GM12872 (cell line): ENCODE measurements around the gene SPIRE1.

ENCODE experiments used
- CTCF ChIP-seq: IDR thresholded peaks from 3 replicates; pipeline ENCODE4 v1.5.1; 2011; ENCODE audit warnings: low read depth, mild to moderate bottlenecking, low read length, moderate library complexity; ENCODE audit not compliant: insufficient read depth

The SPIRE1 gene

DNA sequence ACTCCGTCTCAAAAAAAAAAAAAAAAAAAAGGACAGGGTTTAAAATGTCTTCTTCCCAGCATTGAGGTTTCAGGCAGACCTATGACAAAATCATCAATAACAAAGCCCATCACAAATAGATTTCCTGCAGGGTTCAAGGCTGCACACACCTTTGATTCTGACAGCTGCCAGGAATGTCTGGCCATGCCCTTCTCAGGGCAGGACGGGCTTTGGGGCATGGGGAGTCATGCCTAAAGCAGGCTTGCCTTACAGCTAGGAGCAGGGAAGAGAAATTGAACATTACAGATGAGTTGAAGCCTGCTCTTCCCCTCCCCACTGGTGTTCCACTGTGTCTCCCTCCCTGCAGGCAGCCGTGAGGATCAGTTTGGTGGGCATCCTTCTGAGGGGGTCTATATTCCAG, 246.5 kb downstream of the SPIRE1 start:
- TF ChIP-seq CTCF, result no peak

DNA sequence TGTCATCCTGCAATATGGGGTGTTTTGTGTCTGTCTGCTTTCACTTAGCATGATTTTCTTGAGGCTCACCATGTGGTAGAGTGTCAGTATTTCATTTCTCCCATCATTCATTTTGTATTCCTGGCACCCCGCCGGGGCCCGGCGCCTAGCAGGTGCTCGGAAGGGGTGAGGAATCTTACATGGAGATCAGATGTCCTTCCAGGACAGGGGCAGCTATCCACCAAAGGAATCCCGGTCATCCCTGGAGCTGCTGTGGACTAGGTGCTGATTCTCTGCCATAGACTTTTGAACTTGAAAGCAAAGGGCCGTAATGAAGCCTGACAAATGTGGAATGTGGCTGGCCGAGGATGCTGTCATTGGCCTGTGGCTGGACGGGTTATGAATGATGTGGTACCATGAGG, 247.8 kb downstream of the SPIRE1 start:
- no peak for TF ChIP-seq CTCF

DNA sequence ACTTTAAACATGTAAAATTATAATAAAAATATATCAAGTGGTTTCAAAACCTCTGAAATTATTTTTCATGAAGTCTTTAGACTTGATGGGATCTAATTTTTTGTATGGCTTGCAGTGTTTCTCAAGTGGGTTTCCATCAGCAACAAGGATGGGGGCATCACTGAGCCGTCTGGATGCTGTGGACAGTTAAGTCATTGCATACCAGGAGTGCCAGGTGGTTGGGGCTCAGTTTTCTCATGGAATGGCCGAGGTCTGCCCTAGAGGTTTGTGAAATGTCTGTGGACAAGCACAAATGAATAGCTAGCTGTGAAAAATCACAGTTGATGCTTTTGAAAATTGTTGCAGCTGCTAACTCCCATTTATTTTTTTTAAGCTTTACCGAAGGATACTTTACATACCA, 248.4 kb downstream of the SPIRE1 start:
- no peak for TF ChIP-seq CTCF

DNA sequence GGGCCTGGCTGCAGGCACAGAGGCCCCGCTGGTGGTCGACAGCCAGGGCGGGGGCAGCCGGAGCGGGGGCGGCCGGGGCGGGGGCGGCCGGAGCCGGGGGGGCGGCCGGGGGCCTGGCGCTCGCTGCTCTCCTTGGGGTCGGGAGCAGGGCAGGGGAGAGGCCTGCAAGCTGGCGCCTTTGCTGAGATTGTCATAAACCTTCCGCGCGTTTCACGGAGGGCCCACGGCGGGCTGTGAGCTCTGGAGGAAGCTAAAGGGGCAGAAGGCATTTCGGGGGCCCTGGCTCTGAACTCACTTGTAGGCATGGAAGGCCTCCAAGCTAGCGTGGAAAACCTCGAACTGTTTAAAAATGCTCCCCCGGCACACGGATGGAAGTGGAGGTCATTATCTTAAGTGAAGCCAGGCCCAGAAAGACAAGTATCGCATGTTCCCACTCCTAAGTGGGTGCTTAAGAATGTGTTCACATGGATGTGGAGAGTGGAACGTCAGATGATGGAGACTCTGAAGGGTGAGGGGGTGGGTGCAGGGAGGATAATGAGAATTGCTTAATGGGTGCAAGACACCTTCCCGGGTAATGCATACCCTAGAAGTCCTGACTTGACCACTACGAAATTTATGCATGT, 249.5 kb downstream of the SPIRE1 start:
- no peak for TF ChIP-seq CTCF

DNA sequence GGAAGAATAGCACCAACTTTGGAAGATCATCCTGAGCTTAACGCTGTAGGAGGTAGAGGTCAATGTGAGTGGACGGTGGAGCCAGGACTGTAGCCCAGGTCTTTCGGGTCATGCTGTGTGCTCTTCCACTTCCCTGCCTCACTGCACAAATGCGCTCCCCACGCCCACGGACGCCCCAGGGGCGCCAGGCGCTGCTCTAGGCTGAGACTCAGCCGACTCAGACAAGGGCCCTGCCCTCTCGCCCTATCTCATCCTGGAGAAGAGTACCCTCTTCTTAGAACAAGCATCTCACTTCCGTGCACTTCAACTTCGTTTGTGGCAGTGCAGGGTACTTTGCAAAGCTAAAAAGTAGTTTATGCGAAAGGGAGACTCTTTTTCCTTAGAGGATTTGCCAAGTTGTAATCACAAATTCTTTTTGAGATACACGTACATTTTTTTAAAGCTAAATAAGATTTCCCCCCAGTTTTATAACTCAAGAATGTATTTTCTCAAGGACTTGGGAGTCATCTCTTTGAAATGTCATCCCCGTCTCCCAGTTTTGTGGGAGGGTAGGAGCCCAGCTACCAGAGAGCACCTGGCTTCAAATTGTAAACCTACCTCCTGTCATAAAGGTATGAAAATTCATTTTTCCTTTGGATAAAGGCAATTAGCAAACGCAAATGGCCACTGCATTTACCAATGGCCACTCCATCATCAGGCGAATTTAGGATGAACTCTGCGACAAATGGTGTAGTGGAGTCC, 251.4 kb downstream of the SPIRE1 start:
- TF ChIP-seq CTCF, result no peak

DNA sequence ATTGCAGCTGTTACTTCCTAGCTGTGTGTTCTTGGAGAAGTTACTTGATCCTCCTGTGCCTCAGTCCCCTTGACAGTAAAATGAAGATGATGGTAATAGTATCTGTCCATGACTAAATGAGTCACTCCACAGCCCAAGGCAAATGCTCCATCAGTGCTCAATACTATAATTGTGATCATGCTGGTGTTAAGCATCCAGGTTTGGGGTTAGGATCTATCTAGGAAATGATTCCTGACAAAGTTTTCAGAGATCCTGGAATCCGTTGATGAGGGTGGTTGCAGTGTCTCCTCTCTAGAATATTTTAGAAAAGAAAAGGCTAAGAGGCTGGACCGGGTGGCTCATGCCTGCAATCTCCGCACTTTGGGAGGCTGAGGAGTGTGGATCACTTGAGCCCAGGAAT, 252.8 kb downstream of the SPIRE1 start:
- TF ChIP-seq CTCF, result no peak

- TF ChIP-seq CTCF, result no peak
Measured at GRCh38 chr18:12403601-12404506, 254.1 kb downstream of the SPIRE1 start.
